ENCODE data around the gene TCEAL9. TPM values are rescaled to one million over a fixed set of nuclear protein-coding genes. Genes with fewer than 3 reads are reported as not detected.

Gene TCEAL9
- total RNA-seq, 2 experiments from 2014 or later: 2.0 TPM; not detected in 1

DNA sequence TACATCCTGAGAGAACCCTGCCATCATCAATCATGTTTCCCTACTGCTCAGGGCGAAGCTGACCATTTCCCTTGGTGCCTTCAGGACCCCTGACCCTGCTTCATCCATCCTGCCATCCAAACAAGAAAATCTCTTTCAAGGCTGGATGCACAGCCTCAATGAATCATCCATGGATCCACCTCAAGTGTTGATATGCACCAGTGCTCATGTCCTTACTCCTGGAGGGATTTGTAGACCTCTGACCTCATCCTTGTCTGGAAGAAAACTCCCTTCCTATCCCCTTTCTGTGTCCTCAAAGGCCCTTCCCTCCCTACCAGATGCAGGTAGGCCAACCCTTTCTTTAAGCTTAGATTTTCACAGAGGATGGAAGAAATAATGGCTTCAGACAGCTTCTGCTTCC is 44.6 kb downstream of the TCEAL9 start:
- no TSS peak for BruUV-seq (replicated peaks)
- Histone ChIP-seq H3K79me2 (ENCODE audit: insufficient read depth, low read depth, low read length) (no peaks in the 10 kb centered on the region), H3K4me1 (ENCODE audit: insufficient read depth, low read length, poor library complexity, severe bottlenecking) (no peaks in the 10 kb centered on the region), H3K4me2 (ENCODE audit: low read length) (no peak overlapping the region), H2AFZ (ENCODE audit: low read length) (no peak overlapping the region), H3K4me3 (ENCODE audit: low read depth, low read length, poor library complexity, severe bottlenecking) (no peak overlapping the region), H3K9me3 (ENCODE audit: low read length) (no peaks in the 10 kb centered on the region), H3K36me3 (ENCODE audit: insufficient read depth, low read length) (no peaks in the 10 kb centered on the region), H3K9me2 (ENCODE audit: insufficient read depth, low read length) (no peaks in the 10 kb centered on the region), H3K27ac (ENCODE audit: low read depth, low read length, poor library complexity, severe bottlenecking) (no peak overlapping the region), H4K20me1 (ENCODE audit: insufficient read depth, low read length) (no peaks in the 10 kb centered on the region)
- ChIA-PET POLR2A (no interaction called here), CTCF (ENCODE audit: unreplicated experiment) (no interaction called here)
- TF ChIP-seq, protein P1, sequence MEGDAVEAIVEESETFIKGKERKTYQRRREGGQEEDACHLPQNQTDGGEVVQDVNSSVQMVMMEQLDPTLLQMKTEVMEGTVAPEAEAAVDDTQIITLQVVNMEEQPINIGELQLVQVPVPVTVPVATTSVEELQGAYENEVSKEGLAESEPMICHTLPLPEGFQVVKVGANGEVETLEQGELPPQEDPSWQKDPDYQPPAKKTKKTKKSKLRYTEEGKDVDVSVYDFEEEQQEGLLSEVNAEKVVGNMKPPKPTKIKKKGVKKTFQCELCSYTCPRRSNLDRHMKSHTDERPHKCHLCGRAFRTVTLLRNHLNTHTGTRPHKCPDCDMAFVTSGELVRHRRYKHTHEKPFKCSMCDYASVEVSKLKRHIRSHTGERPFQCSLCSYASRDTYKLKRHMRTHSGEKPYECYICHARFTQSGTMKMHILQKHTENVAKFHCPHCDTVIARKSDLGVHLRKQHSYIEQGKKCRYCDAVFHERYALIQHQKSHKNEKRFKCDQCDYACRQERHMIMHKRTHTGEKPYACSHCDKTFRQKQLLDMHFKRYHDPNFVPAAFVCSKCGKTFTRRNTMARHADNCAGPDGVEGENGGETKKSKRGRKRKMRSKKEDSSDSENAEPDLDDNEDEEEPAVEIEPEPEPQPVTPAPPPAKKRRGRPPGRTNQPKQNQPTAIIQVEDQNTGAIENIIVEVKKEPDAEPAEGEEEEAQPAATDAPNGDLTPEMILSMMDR (conservative IDR thresholded peaks at IDR 0.05; ENCODE audit: low read length): no peak
- TF ChIP-seq EZH2phosphoT487 (IDR thresholded peaks at IDR 0.05; ENCODE audit: borderline replicate concordance, low read depth, low read length): no peak
- DNase-seq (ENCODE audit: low spot score): no peak
- intact Hi-C loops (cut with micrococcal nuclease; ENCODE audit: unreplicated experiment): no loop called here

DNA sequence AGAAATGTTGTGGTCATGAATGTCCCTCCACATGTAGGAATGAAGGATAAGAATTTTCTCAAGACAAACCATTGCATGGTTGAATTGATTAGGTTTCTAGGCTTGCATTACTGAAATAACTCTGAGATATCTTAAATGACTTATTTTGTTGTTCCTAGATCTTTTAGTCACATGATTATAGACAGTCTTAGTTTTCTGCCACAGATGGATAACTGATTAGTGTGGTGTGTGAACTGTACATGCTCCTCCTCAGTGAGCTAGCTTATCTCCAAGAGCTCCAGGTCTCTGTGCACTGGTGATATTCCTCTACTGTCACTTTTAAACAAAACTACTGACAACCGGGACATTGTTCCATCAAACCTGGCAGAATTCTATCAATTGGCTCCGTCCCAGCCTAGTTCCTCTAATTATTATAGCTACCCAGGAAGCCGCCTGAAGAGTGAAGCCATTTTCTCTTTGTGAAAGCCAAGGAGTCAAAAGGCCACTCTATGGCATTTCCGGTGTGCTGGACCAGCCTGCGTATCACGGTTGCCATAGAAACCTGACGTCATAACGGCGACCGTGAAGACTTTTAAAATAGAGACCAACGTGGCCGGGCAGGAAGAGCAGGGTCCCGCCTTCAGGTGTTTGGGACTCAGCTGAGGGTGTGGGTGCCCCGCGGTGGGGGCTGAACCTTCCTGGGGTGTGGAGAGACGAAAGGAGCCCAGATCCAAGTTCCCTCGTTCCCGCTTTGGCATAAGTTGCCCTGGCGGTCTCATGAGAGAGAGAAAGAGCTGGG is 48.1 kb downstream of the TCEAL9 start:
- ChIA-PET POLR2A (interaction anchor here (0.5 to 1.0 kb wide), 2 partner anchors 99 to 282 kb away, joined by 3 to 4 read pairs; no protein-coding TSS in a partner anchor), CTCF (ENCODE audit: unreplicated experiment) (no interaction called here)
- H3K4me1 ChIP-seq (ENCODE audit: insufficient read depth, low read length, poor library complexity, severe bottlenecking): no peaks in the 10 kb centered on the region
- peak overlapping the region; percentile 64 for H3K4me3 ChIP-seq (ENCODE audit: low read depth, low read length, poor library complexity, severe bottlenecking)
- no peaks in the 10 kb centered on the region for H3K36me3 ChIP-seq (ENCODE audit: insufficient read depth, low read length)
- no peaks in the 10 kb centered on the region for H3K79me2 ChIP-seq (ENCODE audit: insufficient read depth, low read depth, low read length)
- no peak for TF ChIP-seq EZH2phosphoT487 (IDR thresholded peaks at IDR 0.05; ENCODE audit: borderline replicate concordance, low read depth, low read length)
- TF ChIP-seq, protein P1 (conservative IDR thresholded peaks at IDR 0.05; ENCODE audit: low read length): no peak
- intact Hi-C loops (cut with micrococcal nuclease; ENCODE audit: unreplicated experiment): no loop called here
- H3K9me3 ChIP-seq (ENCODE audit: low read length): no peaks in the 10 kb centered on the region
- BruUV-seq (replicated peaks): no TSS peak
- H4K20me1 ChIP-seq (ENCODE audit: insufficient read depth, low read length): no peaks in the 10 kb centered on the region
- no peaks in the 10 kb centered on the region for H3K9me2 ChIP-seq (ENCODE audit: insufficient read depth, low read length)
- peak; percentile 47 for DNase-seq (ENCODE audit: low spot score)
- H3K4me2 ChIP-seq (ENCODE audit: low read length): peak overlapping the region; percentile 54
- H2AFZ ChIP-seq (ENCODE audit: low read length): peak overlapping the region; percentile 89
- no peak overlapping the region for H3K27ac ChIP-seq (ENCODE audit: low read depth, low read length, poor library complexity, severe bottlenecking)

DNA sequence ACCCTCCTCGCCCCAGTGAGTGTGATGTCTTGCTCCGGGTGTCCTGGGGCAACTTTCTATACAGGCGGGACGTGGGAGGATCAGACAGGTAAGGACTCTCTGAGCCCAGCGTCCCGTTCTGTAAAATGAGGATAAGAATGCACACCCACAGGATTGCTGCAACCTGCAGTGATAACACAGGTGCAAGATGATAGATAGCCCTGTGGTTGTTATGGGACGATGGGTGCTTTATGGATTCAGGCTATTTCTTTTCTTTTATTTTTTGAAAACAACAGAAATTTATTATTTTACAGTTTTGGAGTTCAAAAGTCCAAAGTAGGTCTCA is 48.7 kb downstream of the TCEAL9 start:
- peak overlapping the region; percentile 64 for H3K4me3 ChIP-seq (ENCODE audit: low read depth, low read length, poor library complexity, severe bottlenecking)
- H3K27ac ChIP-seq (ENCODE audit: low read depth, low read length, poor library complexity, severe bottlenecking): no peak overlapping the region
- H3K9me3 ChIP-seq (ENCODE audit: low read length): no peaks in the 10 kb centered on the region
- ChIA-PET CTCF (ENCODE audit: unreplicated experiment) (no interaction called here), POLR2A (no interaction called here)
- no peaks in the 10 kb centered on the region for H4K20me1 ChIP-seq (ENCODE audit: insufficient read depth, low read length)
- BruUV-seq (replicated peaks): TSS peak; percentile 90
- no peaks in the 10 kb centered on the region for H3K9me2 ChIP-seq (ENCODE audit: insufficient read depth, low read length)
- peak overlapping the region; percentile 54 for H3K4me2 ChIP-seq (ENCODE audit: low read length)
- H2AFZ ChIP-seq (ENCODE audit: low read length): peak overlapping the region; percentile 89
- intact Hi-C loops (cut with micrococcal nuclease; ENCODE audit: unreplicated experiment): no loop called here
- TF ChIP-seq, protein P1 (conservative IDR thresholded peaks at IDR 0.05; ENCODE audit: low read length): no peak
- no peak for TF ChIP-seq EZH2phosphoT487 (IDR thresholded peaks at IDR 0.05; ENCODE audit: borderline replicate concordance, low read depth, low read length)
- H3K36me3 ChIP-seq (ENCODE audit: insufficient read depth, low read length): no peaks in the 10 kb centered on the region
- no peaks in the 10 kb centered on the region for H3K4me1 ChIP-seq (ENCODE audit: insufficient read depth, low read length, poor library complexity, severe bottlenecking)
- H3K79me2 ChIP-seq (ENCODE audit: insufficient read depth, low read depth, low read length): no peaks in the 10 kb centered on the region
- DNase-seq (ENCODE audit: low spot score): no peak
